Fibroblast of villous mesenchyme (primary cell): ENCODE measurements around the gene AUTS2. TPM values are rescaled to one million over a fixed set of nuclear protein-coding genes. Genes with fewer than 3 reads are reported as not detected.

ENCODE experiments used
- DNase-seq: peaks from one replicate; pipeline ENCODE4 v3.0.0-alpha.2; 2010; ENCODE audit warnings: low read depth
- H3K4me3 ChIP-seq: 2 replicates; pipeline ENCODE4 v1.5.1; 2011; ENCODE audit warnings: low read depth, mild to moderate bottlenecking, low read length
- CTCF ChIP-seq: IDR thresholded peaks from 2 replicates; pipeline ENCODE4 v1.5.1; 2012; ENCODE audit warnings: low read depth, mild to moderate bottlenecking, low read length; ENCODE audit not compliant: insufficient read depth
- total RNA-seq: library from RNA; depleted of rRNA; stranded (reverse); fragments of >200 nt; gene quantifications from 2 replicates; pipeline ENCODE4 v1.2.3, GENCODE V29; 2012

AUTS2 gene
- total RNA-seq, 1 donor = 3.9 TPM

- TF ChIP-seq CTCF = no peak
- no peak for DNase-seq
Observed at GRCh38 chr7:70619659-70620058, 1021.4 kb downstream of the AUTS2 start.

GRCh38 chr7:70620333-70621055, 1022.2 kb downstream of the AUTS2 start:
- H3K4me3 ChIP-seq = no peak overlapping the region
- no peak for DNase-seq
- TF ChIP-seq CTCF = no peak

More at GRCh38 chr7:70619659-70620058, 1021.4 kb downstream of the AUTS2 start:
- no peak overlapping the region for H3K4me3 ChIP-seq

- TF ChIP-seq CTCF = no peak
- H3K4me3 ChIP-seq = no peak overlapping the region
- no peak for DNase-seq
Observed at GRCh38 chr7:70621954-70622600, 1023.8 kb downstream of the AUTS2 start.

GRCh38 chr7:70622936-70623335, 1024.7 kb downstream of the AUTS2 start:
- no peak overlapping the region for H3K4me3 ChIP-seq
- no peak for TF ChIP-seq CTCF
- DNase-seq = no peak

GRCh38 chr7:70624500-70625103, 1026.3 kb downstream of the AUTS2 start:
- no peak overlapping the region for H3K4me3 ChIP-seq
- no peak for TF ChIP-seq CTCF
- no peak for DNase-seq

- TF ChIP-seq CTCF = no peak
- H3K4me3 ChIP-seq = no peak overlapping the region
- DNase-seq = no peak
Observed at GRCh38 chr7:70627461-70627860, 1029.2 kb downstream of the AUTS2 start.
